ENCODE data around the gene GABRG2.

GABRG2 gene

GRCh38 chr5:162196351-162196750 lies 128.8 kb downstream of the GABRG2 start:
- DNase-seq, result no peak

DNA sequence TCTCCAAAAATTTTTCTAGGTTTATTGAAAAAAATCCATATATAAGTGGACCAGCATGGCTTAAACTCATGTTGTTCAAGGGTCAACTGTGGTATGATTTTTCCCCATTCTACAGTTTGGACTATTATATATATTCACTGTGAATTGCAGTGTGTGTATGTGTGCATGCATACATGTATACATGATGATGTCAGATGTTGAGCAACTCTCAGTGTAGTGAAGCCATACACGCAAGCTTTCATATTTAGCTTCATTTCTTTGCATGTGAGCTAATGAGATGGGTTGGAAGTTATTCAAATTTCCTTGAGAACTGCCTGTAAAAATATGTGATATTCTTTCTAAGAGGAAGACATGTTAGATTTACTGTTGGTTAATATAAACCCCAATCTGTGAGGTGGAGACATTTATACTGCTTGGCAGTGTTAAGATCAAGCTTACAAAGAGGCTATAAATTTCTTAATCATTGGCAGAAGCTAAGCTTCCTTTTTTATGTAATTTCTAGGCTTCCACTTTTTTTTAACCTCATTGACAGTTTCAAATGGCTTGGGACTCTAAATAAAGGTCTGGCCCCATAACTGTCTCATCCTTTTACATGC lies 134.8 kb downstream of the GABRG2 start:
- no peak for DNase-seq

All from activated naive CD4-positive, alpha-beta T cell treated with Interleukin-2 at 50 U/mL for 16 hours (primary cell).